Loucy (cell line): Measurements from ENCODE around the gene RBFOX2.

Experiments used
- CTCF ChIP-seq: fragments of 200-600 bp; sonication (generic); conservative IDR thresholded peaks from 2 replicates; pipeline ENCODE4 v1.5.1; 2014; ENCODE audit warnings: mild to moderate bottlenecking, antibody characterized with exemption, low read length
- EZH2phosphoT487 ChIP-seq: fragments of 200-600 bp; IDR thresholded peaks from 2 replicates; pipeline ENCODE4 v1.6.1; 2018; ENCODE audit warnings: antibody characterized with exemption, mild to moderate bottlenecking, moderate library complexity, borderline replicate concordance

DNA sequence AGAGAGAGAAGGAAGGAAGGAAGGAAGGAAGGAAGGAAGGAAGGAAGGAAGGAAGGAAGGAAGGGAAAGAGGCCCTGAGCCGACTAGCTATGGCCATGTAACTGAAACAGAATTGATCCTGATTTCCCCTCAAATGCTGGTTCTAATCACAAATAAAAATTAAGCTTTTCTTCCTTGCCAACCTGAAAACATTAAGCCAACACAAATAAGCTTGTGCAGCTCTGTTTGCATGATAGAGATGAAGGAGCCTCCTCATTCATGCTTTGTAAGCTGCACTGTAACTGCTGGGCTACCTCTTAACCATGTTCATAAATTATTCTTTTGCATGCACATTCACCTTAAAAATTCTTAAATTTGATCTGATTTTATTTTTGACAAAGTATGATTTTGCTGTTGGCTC lies 338.6 kb downstream of the RBFOX2 start:
- TF ChIP-seq CTCF: no peak
- TF ChIP-seq EZH2phosphoT487: no peak
